H1 (cell line): ENCODE measurements around the gene PHOSPHO2. TPM values are rescaled to one million over a fixed set of nuclear protein-coding genes. Genes with fewer than 3 reads are reported as not detected.

Source experiments
- CTCF ChIA-PET: fragments of 300-600 bp; sonication (Branson Sonifier 250); formaldehyde crosslinking; loops from one replicate; lab custom pipeline; 2021; ENCODE audit not compliant: partially characterized antibody; lab: Charles Lee
- POLR2A ChIA-PET: fragments of 300-600 bp; sonication (Branson Sonifier 250); formaldehyde crosslinking; loops from one replicate; lab custom pipeline; 2021; ENCODE audit warnings: inconsistent platforms; ENCODE audit not compliant: partially characterized antibody; lab: Charles Lee
- DNase-seq, 2 experiments: peaks; one replicate each; pipeline versions ENCODE4 v3.0.0 to v3.0.0-alpha.2; 2010 to 2022; ENCODE audit warnings: low spot score in 2 of 2, low read depth in 1 of 2, mixed read lengths in 1 of 2
- FAIRE-seq: peaks from 2 replicates; lab custom pipeline; 2011; peaks lifted over from hg19 to GRCh38; lab: Jason Lieb, UNC
- H2AFZ ChIP-seq: 2 replicates; pipeline ENCODE4 v1.8.1; 2012; ENCODE audit warnings: low read length, inconsistent platforms
- H2AK5ac ChIP-seq: 2 replicates; pipeline ENCODE4 v1.6.1; 2013; ENCODE audit warnings: low read depth, low read length
- H2BK120ac ChIP-seq: replicated peaks from 2 replicates; pipeline ENCODE3; 2013; ENCODE audit warnings: low read depth, low read length, inconsistent platforms
- H2BK12ac ChIP-seq: 2 replicates; pipeline ENCODE4 v1.6.1; 2013; ENCODE audit warnings: low read depth, low read length
- H2BK15ac ChIP-seq: 2 replicates; pipeline ENCODE4 v1.6.1; 2013; ENCODE audit warnings: low read length
- H2BK20ac ChIP-seq: 2 replicates; pipeline ENCODE4 v1.6.1; 2013; ENCODE audit warnings: low read length
- H2BK5ac ChIP-seq: 2 replicates; pipeline ENCODE4 v1.6.1; 2013; ENCODE audit warnings: low read depth, low read length
- H3K14ac ChIP-seq: 2 replicates; pipeline ENCODE4 v1.6.1; 2013; ENCODE audit warnings: inconsistent platforms; ENCODE audit not compliant: insufficient read length
- H3K18ac ChIP-seq: 2 replicates; pipeline ENCODE4 v1.6.1; 2013; ENCODE audit warnings: low read length; ENCODE audit errors: extremely low read depth
- H3K23ac ChIP-seq: 2 replicates; pipeline ENCODE4 v1.6.1; 2013; ENCODE audit warnings: inconsistent platforms; ENCODE audit not compliant: insufficient read length
- H3K23me2 ChIP-seq: 2 replicates; pipeline ENCODE4 v1.6.1; 2013; ENCODE audit warnings: low read depth, low read length
- H3K27ac ChIP-seq: 2 replicates; pipeline ENCODE4 v1.6.1; 2011; ENCODE audit warnings: low read depth, low read length, inconsistent platforms
- H3K27me3 ChIP-seq, 4 experiments: replicated peaks in 1 of 4; 1 replicate in 1 of 4; 2 replicates in 3 of 4; pipeline versions ENCODE4 v1.6.1 to v1.8.1; 2011 to 2013; ENCODE audit warnings: low read length in 3 of 4, mild to moderate bottlenecking in 3 of 4, inconsistent platforms in 2 of 4, mixed read lengths in 2 of 4, moderate library complexity in 1 of 4; ENCODE audit not compliant: control insufficient read depth in 3 of 4, insufficient read depth in 3 of 4; ENCODE audit errors: extremely low read depth in 1 of 4
- H3K36me3 ChIP-seq, 4 experiments: 2 replicates each; pipeline versions ENCODE4 v1.6.1 to v1.8.1; 2011 to 2013; ENCODE audit warnings: mild to moderate bottlenecking in 4 of 4, low read length in 3 of 4, moderate library complexity in 2 of 4, control low read depth in 1 of 4, inconsistent platforms in 1 of 4; ENCODE audit not compliant: insufficient read depth in 4 of 4, control insufficient read depth in 2 of 4
- H3K4ac ChIP-seq: replicated peaks from 2 replicates; pipeline ENCODE3; 2013; ENCODE audit warnings: low read length, low read depth, mixed read lengths, inconsistent platforms; ENCODE audit not compliant: insufficient read length
- H3K4me1 ChIP-seq, 4 experiments: replicated peaks in 1 of 4; 1 replicate in 1 of 4; 2 replicates in 3 of 4; pipeline versions ENCODE4 v1.6.1 to v1.8.1; 2011 to 2013; ENCODE audit warnings: low read length in 3 of 4, inconsistent platforms in 2 of 4, mixed read lengths in 1 of 4; ENCODE audit not compliant: insufficient read depth in 4 of 4, control insufficient read depth in 3 of 4
- H3K4me2 ChIP-seq, 2 experiments: 2 replicates each; pipeline versions ENCODE4 v1.6.1 to v1.8.1; 2011 to 2013; ENCODE audit warnings: low read depth in 2 of 2, low read length in 2 of 2, control low read depth in 1 of 2, inconsistent platforms in 1 of 2, mild to moderate bottlenecking in 1 of 2; ENCODE audit not compliant: insufficient read depth in 1 of 2
- H3K4me3 ChIP-seq, 4 experiments: fragments of 200-600, 300-600 bp in 1 of 4; sonication (generic), shearing (Covaris generic), sonication (Bioruptor Twin) in 1 of 4; 2 replicates each; pipeline versions ENCODE4 v1.5.1 to v1.8.1; 2011 to 2016; ENCODE audit warnings: low read length in 4 of 4, low read depth in 3 of 4, control low read depth in 2 of 4, inconsistent platforms in 2 of 4, mild to moderate bottlenecking in 2 of 4, mixed read lengths in 1 of 4, moderate library complexity in 1 of 4; ENCODE audit not compliant: insufficient read depth in 2 of 4; ENCODE audit errors: extremely low read depth in 1 of 4
- H3K56ac ChIP-seq: replicated peaks from 2 replicates; pipeline ENCODE3; 2013; ENCODE audit warnings: low read depth, mild to moderate bottlenecking, mixed read lengths, low read length, inconsistent platforms; ENCODE audit not compliant: insufficient read length
- H3K79me1 ChIP-seq: 2 replicates; pipeline ENCODE4 v1.6.1; 2013; ENCODE audit warnings: low read depth, low read length, control low read depth
- H3K79me2 ChIP-seq, 2 experiments: 2 replicates each; pipeline versions ENCODE4 v1.6.1 to v1.8.1; 2012 to 2013; ENCODE audit warnings: low read length in 2 of 2, mild to moderate bottlenecking in 2 of 2, inconsistent platforms in 1 of 2; ENCODE audit not compliant: insufficient read depth in 2 of 2, control insufficient read depth in 1 of 2
- H3K9ac ChIP-seq, 4 experiments: replicated peaks in 1 of 4; 1 replicate in 1 of 4; 2 replicates in 3 of 4; pipeline versions ENCODE4 v1.6.1 to v1.8.1; 2011 to 2013; ENCODE audit warnings: low read depth in 3 of 4, low read length in 3 of 4, control low read depth in 2 of 4, mild to moderate bottlenecking in 2 of 4, moderate library complexity in 2 of 4, inconsistent platforms in 1 of 4; ENCODE audit errors: extremely low read depth in 1 of 4
- H3K9me3 ChIP-seq, 2 experiments: 2 replicates each; pipeline versions ENCODE4 v1.6.1 to v1.8.1; 2012 to 2013; ENCODE audit warnings: mild to moderate bottlenecking in 2 of 2, moderate library complexity in 2 of 2, control low read depth in 1 of 2, inconsistent platforms in 1 of 2, low read depth in 1 of 2, low read length in 1 of 2, mixed read lengths in 1 of 2; ENCODE audit not compliant: insufficient read depth in 2 of 2
- H4K20me1 ChIP-seq, 2 experiments: replicated peaks in 1 of 2; 2 replicates each; pipeline versions ENCODE3 to v1.8.1; 2011 to 2013; ENCODE audit warnings: inconsistent platforms in 2 of 2, low read length in 2 of 2, mild to moderate bottlenecking in 1 of 2; ENCODE audit not compliant: insufficient read depth in 2 of 2, control insufficient read depth in 1 of 2
- H4K5ac ChIP-seq: 2 replicates; pipeline ENCODE4 v1.6.1; 2013; ENCODE audit warnings: low read length, low read depth, mixed read lengths, inconsistent platforms; ENCODE audit not compliant: insufficient read length
- H4K8ac ChIP-seq: 2 replicates; pipeline ENCODE4 v1.8.0; 2013; ENCODE audit warnings: mild to moderate bottlenecking, moderate library complexity, low read length, inconsistent platforms; ENCODE audit not compliant: insufficient read depth; ENCODE audit errors: extremely low read depth
- H4K91ac ChIP-seq: replicated peaks from 2 replicates; pipeline ENCODE3; 2013; ENCODE audit warnings: low read length, mixed read lengths, inconsistent platforms; ENCODE audit not compliant: insufficient read length
- BRCA1 ChIP-seq: IDR thresholded peaks from 2 replicates; pipeline ENCODE4 v1.6.1; 2012; ENCODE audit warnings: low read depth, low read length, improper control_type of control experiment
- CREB1 ChIP-seq: IDR thresholded peaks from 2 replicates; pipeline ENCODE4 v1.6.1; 2012; ENCODE audit warnings: inconsistent platforms
- EP300 ChIP-seq, 2 experiments: IDR thresholded peaks; 1 replicate in 1 of 2; 2 replicates in 1 of 2; pipeline ENCODE4 v1.6.1; 2011 to 2012; ENCODE audit warnings: low read depth in 2 of 2, low read length in 2 of 2, mild to moderate bottlenecking in 2 of 2, borderline replicate concordance in 1 of 2, inconsistent platforms in 1 of 2, moderate library complexity in 1 of 2
- EZH2 ChIP-seq: fragments of 200-600 bp; sonication (generic); IDR thresholded peaks from 2 replicates; pipeline ENCODE4 v1.7.1; 2012; ENCODE audit warnings: low read depth, mild to moderate bottlenecking, moderate library complexity, low read length, inconsistent platforms; ENCODE audit not compliant: severe bottlenecking
- HDAC2 ChIP-seq, 2 experiments: fragments of 300-600 bp in 1 of 2; sonication (generic) in 1 of 2; IDR thresholded peaks; 2 replicates each; pipeline ENCODE4 v1.6.1; 2011 to 2012; ENCODE audit warnings: low read depth in 2 of 2, low read length in 2 of 2, mild to moderate bottlenecking in 2 of 2, moderate library complexity in 2 of 2, borderline replicate concordance in 1 of 2, inconsistent platforms in 1 of 2
- POLR2A ChIP-seq, 2 experiments: IDR thresholded peaks; 1 replicate in 1 of 2; 2 replicates in 1 of 2; pipeline ENCODE4 v1.6.1; 2011; ENCODE audit warnings: low read depth in 2 of 2, low read length in 2 of 2, mild to moderate bottlenecking in 2 of 2; ENCODE audit errors: control extremely low read depth in 1 of 2
- RBBP5 ChIP-seq: IDR thresholded peaks from 2 replicates; pipeline ENCODE4 v1.7.1; 2012; ENCODE audit warnings: low read depth, mild to moderate bottlenecking, inconsistent platforms, low read length, moderate library complexity, borderline replicate concordance
- SIN3A ChIP-seq, 2 experiments: IDR thresholded peaks in 1 of 2; conservative IDR thresholded peaks in 1 of 2; 2 replicates each; pipeline ENCODE4 v1.6.1; 2011 to 2012; ENCODE audit warnings: low read length in 2 of 2, improper control_type of control experiment in 1 of 2, low read depth in 1 of 2, mild to moderate bottlenecking in 1 of 2
- SIX5 ChIP-seq: IDR thresholded peaks from 2 replicates; pipeline ENCODE4 v1.6.1; 2011; ENCODE audit warnings: mild to moderate bottlenecking, low read depth, low read length
- SP1 ChIP-seq: IDR thresholded peaks from 2 replicates; pipeline ENCODE4 v1.6.1; 2011; ENCODE audit warnings: low read depth, low read length
- SUZ12 ChIP-seq: fragments of 200-600 bp; sonication (generic); IDR thresholded peaks from 2 replicates; pipeline ENCODE4 v1.6.1; 2012; ENCODE audit warnings: mild to moderate bottlenecking, inconsistent platforms, low read length, moderate library complexity, mixed read lengths
- TAF1 ChIP-seq: IDR thresholded peaks from 2 replicates; pipeline ENCODE4 v1.6.1; 2011; ENCODE audit warnings: mild to moderate bottlenecking, low read depth, low read length
- TAF7 ChIP-seq: optimal IDR thresholded peaks from 2 replicates; pipeline ENCODE3; 2011; ENCODE audit warnings: low read depth, mild to moderate bottlenecking, inconsistent platforms, low read length, moderate library complexity, borderline replicate concordance
- TBP ChIP-seq: IDR thresholded peaks from 2 replicates; pipeline ENCODE4 v1.6.1; 2011; ENCODE audit warnings: low read depth, low read length, improper control_type of control experiment
- YY1 ChIP-seq: IDR thresholded peaks from 2 replicates; pipeline ENCODE4 v1.6.1; 2011; ENCODE audit warnings: low read depth, mild to moderate bottlenecking, low read length
- WGBS, 2 experiments: shearing (Covaris generic) in 1 of 2; methylation state at CpG; one replicate each; pipeline versions ENCODE4 v1.1.6 to v1.1.7; 2013 to 2015; ENCODE audit warnings: low lambda C conversion rate in 2 of 2, mixed read lengths in 2 of 2, inconsistent platforms in 1 of 2, low coverage in 1 of 2, missing lambda C conversion rate in 1 of 2; ENCODE audit not compliant: insufficient replicate concordance in 2 of 2, insufficient coverage in 1 of 2, insufficient read length in 1 of 2; ENCODE audit errors: extremely low coverage in 1 of 2, missing lambda C conversion rate in 1 of 2; 5-methylcytosine and 5-hydroxymethylcytosine counted together
- polyA plus RNA-seq, 7 experiments: library from polyadenylated mRNA; depleted of rRNA in 3 of 7; stranded (reverse) in 5 of 7; unstranded in 2 of 7; fragments of >200 nt in 5 of 7; fragments of 200-250 nt in 2 of 7; gene quantifications; 1 replicate in 5 of 7; 2 replicates in 1 of 7; 4 replicates in 1 of 7; pipeline versions ENCODE4 v1.2.1 to v1.2.3, GENCODE V29; 2011 to 2013; ENCODE audit warnings: missing spikeins in 2 of 7, mixed read lengths in 2 of 7
- total RNA-seq: library from RNA; stranded (reverse); fragmentation: NEBNext Ultra II Directional; extraction: Animal tissue kit (Norgen Biotek cat#: 25700); gene quantifications from 2 replicates; pipeline ENCODE4 v1.2.1, GENCODE V29; 2021

PHOSPHO2 gene
- total and polyA plus RNA-seq, 2 of the 8 experiments (the other 6 are each of a cell fraction or from before 2014, with no cell fraction given): 2.4 to 8.5 TPM

GRCh38 chr2:169676850-169677249 lies 17.4 kb upstream of the PHOSPHO2 start:
- Histone ChIP-seq H3K79me1 (no peaks in the 10 kb centered on the region), H3K4me3 (no peak overlapping the region), H3K14ac (no peak overlapping the region), H2BK12ac (no peak overlapping the region), H3K56ac (no peak overlapping the region), H2BK5ac (no peak overlapping the region), H2BK15ac (no peak overlapping the region), H3K9me3 (no peaks in the 10 kb centered on the region; a peak in 1 of 4 replicates), H3K79me2 (no peaks in the 10 kb centered on the region), H3K9ac (no peak overlapping the region), H2BK20ac (no peak overlapping the region), H3K18ac (no peak overlapping the region), H3K23me2 (no peaks in the 10 kb centered on the region; the same call in 1 of the 2 replicates), H3K27me3 (no peaks in the 10 kb centered on the region), H3K4me2 (no peak overlapping the region), H4K8ac (no peak overlapping the region), H4K20me1 (no peaks in the 10 kb centered on the region), H4K91ac (no peak overlapping the region), H2AK5ac (no peak overlapping the region), H3K36me3 (no peaks in the 10 kb centered on the region), H3K4me1 (no peaks in the 10 kb centered on the region), H2AFZ (peak overlapping the region; percentile 47; the same call in 1 of the 2 replicates), H3K27ac (no peak overlapping the region), H2BK120ac (no peak overlapping the region), H3K23ac (no peak overlapping the region), H4K5ac (no peak overlapping the region), H3K4ac (no peak overlapping the region)
- DNase-seq: no peak
- WGBS, 2 experiments: 81% methylated on average over 6 of the region's 6 CpGs; no CpG with 5 or more reads in 1 of the 2 experiments
- ChIA-PET CTCF (interaction anchor here (0.7 to 1.2 kb wide), 6 partner anchors 9 to 223 kb away, joined by 3 to 6 read pairs (median 4); no protein-coding TSS in a partner anchor), POLR2A (interaction anchor here (0.7 kb wide), 1 partner anchor 136 kb away, joined by 3 read pairs; no protein-coding TSS in a partner anchor)
- FAIRE-seq: no peak
- no peak for TF ChIP-seq RBBP5
- TF ChIP-seq TAF7: no peak
- no peak for TF ChIP-seq EP300 (IDR thresholded peaks at IDR 0.05; ENCODE audit: borderline replicate concordance in 1 of 2, low read depth in 2 of 2, low read length in 2 of 2)
- no peak for TF ChIP-seq CREB1
- TF ChIP-seq SUZ12: no peak
- TF ChIP-seq POLR2A (IDR thresholded peaks at IDR 0.05; ENCODE audit: control extremely low read depth in 1 of 2, low read depth in 2 of 2, low read length in 2 of 2): no peak
- no peak for TF ChIP-seq TAF1
- no peak for TF ChIP-seq YY1
- no peak for TF ChIP-seq HDAC2 (IDR thresholded peaks at IDR 0.05; ENCODE audit: borderline replicate concordance in 1 of 2, low read depth in 2 of 2, low read length in 2 of 2)
- TF ChIP-seq EZH2: no peak
- no peak for TF ChIP-seq SIX5
- TF ChIP-seq SP1: no peak
- TF ChIP-seq BRCA1: no peak
- TF ChIP-seq SIN3A (conservative IDR thresholded peaks at IDR 0.05 in 1 of 2, IDR thresholded peaks at IDR 0.05 in 1 of 2; ENCODE audit: low read depth in 1 of 2, low read length in 2 of 2): no peak
- TF ChIP-seq TBP: no peak
